Ovary (tissue), 3 donors: ENCODE results near the gene MALRD1.

ENCODE experiments used
- EP300 ChIP-seq: sonication (generic); formaldehyde crosslinking; IDR thresholded peaks from one replicate; pipeline ENCODE4 v1.6.1; 2017; ENCODE audit warnings: antibody characterized with exemption
- POLR2A ChIP-seq: fragments of 450-650 bp; IDR thresholded peaks from one replicate; pipeline ENCODE4 v1.6.1; 2017; ENCODE audit warnings: antibody characterized with exemption, mild to moderate bottlenecking, moderate library complexity
- TF ChIP-seq, protein P1 (sequence below), 3 donors: fragments of 450-650 bp in 2 of 3; fragments of 200-600 bp in 1 of 3; IDR thresholded peaks; one replicate each; pipeline versions ENCODE4 v1.5.1 to v1.8.0; 2016 to 2022; ENCODE audit warnings: antibody characterized with exemption in 3 of 3, mild to moderate bottlenecking in 1 of 3
- donor health status: DM: no; HTN: no; CAD: no.

- TF ChIP-seq, protein P1, sequence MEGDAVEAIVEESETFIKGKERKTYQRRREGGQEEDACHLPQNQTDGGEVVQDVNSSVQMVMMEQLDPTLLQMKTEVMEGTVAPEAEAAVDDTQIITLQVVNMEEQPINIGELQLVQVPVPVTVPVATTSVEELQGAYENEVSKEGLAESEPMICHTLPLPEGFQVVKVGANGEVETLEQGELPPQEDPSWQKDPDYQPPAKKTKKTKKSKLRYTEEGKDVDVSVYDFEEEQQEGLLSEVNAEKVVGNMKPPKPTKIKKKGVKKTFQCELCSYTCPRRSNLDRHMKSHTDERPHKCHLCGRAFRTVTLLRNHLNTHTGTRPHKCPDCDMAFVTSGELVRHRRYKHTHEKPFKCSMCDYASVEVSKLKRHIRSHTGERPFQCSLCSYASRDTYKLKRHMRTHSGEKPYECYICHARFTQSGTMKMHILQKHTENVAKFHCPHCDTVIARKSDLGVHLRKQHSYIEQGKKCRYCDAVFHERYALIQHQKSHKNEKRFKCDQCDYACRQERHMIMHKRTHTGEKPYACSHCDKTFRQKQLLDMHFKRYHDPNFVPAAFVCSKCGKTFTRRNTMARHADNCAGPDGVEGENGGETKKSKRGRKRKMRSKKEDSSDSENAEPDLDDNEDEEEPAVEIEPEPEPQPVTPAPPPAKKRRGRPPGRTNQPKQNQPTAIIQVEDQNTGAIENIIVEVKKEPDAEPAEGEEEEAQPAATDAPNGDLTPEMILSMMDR (IDR thresholded peaks at IDR 0.05), result no peak
- TF ChIP-seq POLR2A (no peak), EP300 (no peak)
Measured at GRCh38 chr10:19605806-19606205, 557.2 kb downstream of the MALRD1 start.
